IPS DF 19.7 (cell line): ENCODE results near the gene IFNK.

Experiments used
- DNase-seq: peaks from one replicate; pipeline ENCODE4 v3.0.0-alpha.2; 2013; ENCODE audit warnings: low read depth, low spot score

Gene IFNK

GRCh38 chr9:27538647-27539046, 14.6 kb downstream of the IFNK start:
- DNase-seq: no peak

GRCh38 chr9:27539479-27540441, 15.7 kb downstream of the IFNK start:
- no peak for DNase-seq

GRCh38 chr9:27540502-27540901, 16.4 kb downstream of the IFNK start:
- no peak for DNase-seq

- DNase-seq: no peak
Observed at GRCh38 chr9:27541740-27542139, 17.6 kb downstream of the IFNK start.

GRCh38 chr9:27542508-27542907, 18.4 kb downstream of the IFNK start:
- no peak for DNase-seq

- no peak for DNase-seq
Observed at GRCh38 chr9:27545471-27545870, 21.4 kb downstream of the IFNK start.

GRCh38 chr9:27548055-27548741, 24.1 kb downstream of the IFNK start:
- no peak for DNase-seq

GRCh38 chr9:27549196-27549755, 25.2 kb downstream of the IFNK start:
- DNase-seq: no peak

GRCh38 chr9:27554712-27555111, 30.6 kb downstream of the IFNK start:
- no peak for DNase-seq

GRCh38 chr9:27556470-27556869, 32.4 kb downstream of the IFNK start:
- DNase-seq: no peak

GRCh38 chr9:27558307-27558706, 34.2 kb downstream of the IFNK start:
- no peak for DNase-seq

GRCh38 chr9:27560457-27560856, 36.4 kb downstream of the IFNK start:
- no peak for DNase-seq

- DNase-seq: no peak
Observed at GRCh38 chr9:27561685-27562084, 37.6 kb downstream of the IFNK start.

GRCh38 chr9:27563738-27564430, 39.8 kb downstream of the IFNK start:
- no peak for DNase-seq

GRCh38 chr9:27564670-27565069, 40.6 kb downstream of the IFNK start:
- no peak for DNase-seq

- DNase-seq: no peak
Observed at GRCh38 chr9:27565696-27566095, 41.6 kb downstream of the IFNK start.

- no peak for DNase-seq
Observed at GRCh38 chr9:27566118-27566517, 42.0 kb downstream of the IFNK start.

GRCh38 chr9:27569406-27569805, 45.3 kb downstream of the IFNK start:
- DNase-seq: no peak

- no peak for DNase-seq
Observed at GRCh38 chr9:27571011-27571410, 46.9 kb downstream of the IFNK start.

- no peak for DNase-seq
Observed at GRCh38 chr9:27572061-27572460, 48.0 kb downstream of the IFNK start.

- no peak for DNase-seq
Observed at GRCh38 chr9:27572566-27572917, 48.5 kb downstream of the IFNK start.
